IMR-90 (cell line): ENCODE data around the gene RGPD4. TPM values are rescaled to one million over a fixed set of nuclear protein-coding genes. Genes with fewer than 3 reads are reported as not detected.

Experiments
- ATAC-seq: fragments of 200-7000 bp; cut with Tn5 transposase; 2 replicates; pipeline ENCODE4 v1.9.1; 2020; ENCODE audit warnings: low read depth, mild to moderate bottlenecking, moderate library complexity
- BruUV-seq: library from RNA; stranded (reverse); fragments of 400-500 nt; replicated peaks from 2 replicates; lab custom pipeline; 2021; lab: Mats Ljungman, UMichigan
- CTCF ChIA-PET: fragments of 300-600 bp; formaldehyde crosslinking; extraction: SDS; loops from one replicate; lab custom pipeline; 2021; ENCODE audit warnings: antibody characterized with exemption; lab: Yijun Ruan, JAX
- POLR2A ChIA-PET: fragments of 300-600 bp; sonication (Branson Sonifier 250); formaldehyde crosslinking; loops from one replicate; lab custom pipeline; 2022; ENCODE audit warnings: antibody characterized with exemption; ENCODE audit not compliant: unreplicated experiment; lab: Charles Lee
- DNase-seq: peaks from one replicate; pipeline ENCODE4 v3.0.0; 2013
- H2AFZ ChIP-seq: replicated peaks from 2 replicates; pipeline ENCODE3; 2013; ENCODE audit warnings: low read length, mild to moderate bottlenecking; ENCODE audit not compliant: poor library complexity
- H2AK5ac ChIP-seq: 2 replicates; pipeline ENCODE4 v1.6.1; 2013; ENCODE audit warnings: low read depth, low read length, inconsistent platforms
- H2AK9ac ChIP-seq: replicated peaks from 2 replicates; pipeline ENCODE3; 2013; ENCODE audit warnings: mild to moderate bottlenecking, low read depth, low read length, moderate library complexity; ENCODE audit not compliant: poor library complexity
- H2BK120ac ChIP-seq: 2 replicates; pipeline ENCODE4 v1.6.1; 2013; ENCODE audit warnings: low read depth, low read length, inconsistent platforms
- H2BK15ac ChIP-seq: 3 replicates; pipeline ENCODE4 v1.6.1; 2013; ENCODE audit warnings: low read depth, low read length, inconsistent platforms
- H2BK20ac ChIP-seq: 2 replicates; pipeline ENCODE4 v1.6.1; 2013; ENCODE audit warnings: low read depth, mild to moderate bottlenecking, inconsistent platforms, low read length, moderate library complexity
- H2BK5ac ChIP-seq: 2 replicates; pipeline ENCODE4 v1.6.1; 2013; ENCODE audit warnings: mild to moderate bottlenecking, low read depth, low read length, inconsistent platforms; ENCODE audit not compliant: poor library complexity, severe bottlenecking
- H3K14ac ChIP-seq: replicated peaks from 2 replicates; pipeline ENCODE4 v1.6.1; 2013; ENCODE audit warnings: low read depth, low read length, inconsistent platforms
- H3K18ac ChIP-seq: 2 replicates; pipeline ENCODE4 v1.6.1; 2013; ENCODE audit warnings: low read depth, low read length, control low read depth
- H3K23ac ChIP-seq: 2 replicates; pipeline ENCODE4 v1.6.1; 2013; ENCODE audit warnings: low read depth, low read length, inconsistent platforms
- H3K27ac ChIP-seq: 2 replicates; pipeline ENCODE4 v1.5.1; 2013; ENCODE audit warnings: mild to moderate bottlenecking, control low read depth, low read length; ENCODE audit not compliant: insufficient read depth
- H3K27me3 ChIP-seq: 2 replicates; pipeline ENCODE4 v1.6.1; 2013; ENCODE audit warnings: low read length; ENCODE audit not compliant: control insufficient read depth, insufficient read depth
- H3K36me3 ChIP-seq: 2 replicates; pipeline ENCODE4 v1.6.1; 2013; ENCODE audit warnings: low read length, mixed read lengths; ENCODE audit not compliant: control insufficient read depth, insufficient read depth
- H3K4ac ChIP-seq: 2 replicates; pipeline ENCODE4 v1.6.1; 2013; ENCODE audit warnings: low read depth, low read length, inconsistent platforms
- H3K4me1 ChIP-seq: 2 replicates; pipeline ENCODE4 v1.6.1; 2013; ENCODE audit warnings: low read length, mixed read lengths; ENCODE audit not compliant: control insufficient read depth, insufficient read depth
- H3K4me2 ChIP-seq: 2 replicates; pipeline ENCODE4 v1.6.1; 2013; ENCODE audit warnings: low read depth, mild to moderate bottlenecking, control low read depth, low read length, moderate library complexity
- H3K4me3 ChIP-seq: 2 replicates; pipeline ENCODE4 v1.5.1; 2013; ENCODE audit warnings: low read depth, mild to moderate bottlenecking, control low read depth, low read length, moderate library complexity; ENCODE audit not compliant: insufficient read depth
- H3K56ac ChIP-seq: 2 replicates; pipeline ENCODE4 v1.6.1; 2013; ENCODE audit warnings: low read length, inconsistent platforms; ENCODE audit not compliant: insufficient read depth; ENCODE audit errors: extremely low read depth
- H3K79me1 ChIP-seq, 2 experiments: 2 replicates each; pipeline ENCODE4 v1.6.1; 2013; ENCODE audit warnings: low read length in 2 of 2, inconsistent platforms in 1 of 2, low read depth in 1 of 2
- H3K9ac ChIP-seq: 2 replicates; pipeline ENCODE4 v1.6.1; 2013; ENCODE audit warnings: low read depth, low read length, control low read depth
- H3K9me1 ChIP-seq: 2 replicates; pipeline ENCODE4 v1.6.1; 2013; ENCODE audit warnings: low read length, inconsistent platforms; ENCODE audit not compliant: insufficient read depth
- H3K9me3 ChIP-seq: 2 replicates; pipeline ENCODE4 v1.6.1; 2013; ENCODE audit warnings: low read length; ENCODE audit not compliant: control insufficient read depth, insufficient read depth
- H4K20me1 ChIP-seq: 2 replicates; pipeline ENCODE4 v1.6.1; 2013; ENCODE audit warnings: low read length, inconsistent platforms; ENCODE audit not compliant: insufficient read depth
- H4K5ac ChIP-seq: 2 replicates; pipeline ENCODE4 v1.6.1; 2013; ENCODE audit warnings: mild to moderate bottlenecking, low read depth, low read length, control low read depth
- H4K8ac ChIP-seq, 2 experiments: 2 replicates each; pipeline ENCODE4 v1.6.1; 2013; ENCODE audit warnings: low read depth in 2 of 2, low read length in 2 of 2, control low read depth in 1 of 2, inconsistent platforms in 1 of 2
- H4K91ac ChIP-seq: 2 replicates; pipeline ENCODE4 v1.6.1; 2013; ENCODE audit warnings: low read depth, low read length, inconsistent platforms; ENCODE audit not compliant: insufficient read depth
- BHLHE40 ChIP-seq: fragments of 150-350 bp; IDR thresholded peaks from 2 replicates; pipeline ENCODE4 v1.6.1; 2016; ENCODE audit warnings: mild to moderate bottlenecking, low read depth, low read length
- ELK1 ChIP-seq: fragments of 150-350 bp; IDR thresholded peaks from 2 replicates; pipeline ENCODE4 v1.6.1; 2016; ENCODE audit warnings: low read depth, mild to moderate bottlenecking, low read length, moderate library complexity, borderline replicate concordance
- WGBS, 2 experiments: methylation state at CpG; one replicate each; pipeline versions ENCODE4 v1.1.5 to v1.1.7; 2013; ENCODE audit warnings: missing lambda C conversion rate in 2 of 2; ENCODE audit not compliant: insufficient read length in 1 of 2; ENCODE audit errors: extremely low coverage in 2 of 2; 5-methylcytosine and 5-hydroxymethylcytosine counted together
- dilution Hi-C: fragments of 300-500 bp; cut with HindIII; formaldehyde crosslinking; loops from one replicate; pipeline ENCODE4 v1.14.3; 2018; ENCODE audit warnings: low sequenced_read_pairs; ENCODE audit not compliant: unreplicated experiment
- in situ Hi-C: fragments of 300-500 bp; cut with MboI; formaldehyde crosslinking; loops from 3 replicates; pipeline ENCODE4 v1.14.3; 2019; ENCODE audit warnings: low sequenced_read_pairs, inconsistent platforms, mixed read lengths
- intact Hi-C: fragments of 100-400 bp; cut with micrococcal nuclease; formaldehyde crosslinking; loops from 2 replicates; pipeline ENCODE4 v1.10.0; 2022
- polyA plus RNA-seq, 3 experiments: library from polyadenylated mRNA; depleted of rRNA; stranded (reverse); fragments of >200 nt; gene quantifications; 2 replicates each; pipeline ENCODE4 v1.2.3, GENCODE V29; 2012; ENCODE audit warnings: low replicate concordance in 1 of 3
- total RNA-seq: library from RNA; depleted of rRNA; stranded (reverse); fragments of >200 nt; gene quantifications from 2 replicates; pipeline ENCODE4 v1.2.3, GENCODE V29; 2012

The RGPD4 gene
- total and polyA plus RNA-seq, 2 of the 4 experiments (the other 2 are of a cell fraction): not detected

- Histone ChIP-seq H4K91ac (no peak overlapping the region), H2AK5ac (no peak overlapping the region), H3K9me1 (no peaks in the 10 kb centered on the region), H2AK9ac (no peak overlapping the region), H3K23ac (no peak overlapping the region), H4K8ac (no peak overlapping the region), H2BK5ac (no peak overlapping the region), H3K36me3 (no peaks in the 10 kb centered on the region), H3K27me3 (no peaks in the 10 kb centered on the region), H4K5ac (no peak overlapping the region), H3K4me2 (no peak overlapping the region), H3K9ac (no peak overlapping the region), H3K4ac (no peak overlapping the region), H2AFZ (no peak overlapping the region), H3K79me1 (no peaks in the 10 kb centered on the region), H4K20me1 (no peaks in the 10 kb centered on the region), H2BK20ac (no peak overlapping the region), H3K9me3 (peaks cover 3% of the 10 kb centered on the region; the same call in 1 of the 2 replicates), H3K4me3 (no peak overlapping the region), H3K14ac (no peak overlapping the region), H3K18ac (no peak overlapping the region), H3K4me1 (no peaks in the 10 kb centered on the region), H2BK15ac (no peak overlapping the region), H2BK120ac (no peak overlapping the region), H3K56ac (no peak overlapping the region), H3K27ac (no peak overlapping the region)
- dilution Hi-C loops: no loop called here
- ChIA-PET CTCF (no interaction called here), POLR2A (no interaction called here)
- WGBS, 2 experiments: no CpG with 5 or more reads among the region's 5 CpGs
- no TSS peak for BruUV-seq
- intact Hi-C loops: no loop called here
- in situ Hi-C loops: no loop called here
- ATAC-seq: no peak
- TF ChIP-seq BHLHE40 (no peak), ELK1 (no peak)
- no peak for DNase-seq
These were observed 14.7 kb upstream of the RGPD4 start for GRCh38 chr2:107812006-107812405.
